Activated T-cell treated with anti-CD3 and anti-CD28 coated beads for 48 hours (primary cell): ENCODE measurements around the gene RNASE2.
"Not testable (repeated sequence)": the region's sequence is repeated elsewhere in the genome, so short reads cannot be mapped to it uniquely, and the experiment has no call there.

Source experiments
- DNase-seq: peaks from one replicate; pipeline ENCODE4 v3.0.0-alpha.2; 2020; ENCODE audit warnings: low read depth

Gene RNASE2

DNA sequence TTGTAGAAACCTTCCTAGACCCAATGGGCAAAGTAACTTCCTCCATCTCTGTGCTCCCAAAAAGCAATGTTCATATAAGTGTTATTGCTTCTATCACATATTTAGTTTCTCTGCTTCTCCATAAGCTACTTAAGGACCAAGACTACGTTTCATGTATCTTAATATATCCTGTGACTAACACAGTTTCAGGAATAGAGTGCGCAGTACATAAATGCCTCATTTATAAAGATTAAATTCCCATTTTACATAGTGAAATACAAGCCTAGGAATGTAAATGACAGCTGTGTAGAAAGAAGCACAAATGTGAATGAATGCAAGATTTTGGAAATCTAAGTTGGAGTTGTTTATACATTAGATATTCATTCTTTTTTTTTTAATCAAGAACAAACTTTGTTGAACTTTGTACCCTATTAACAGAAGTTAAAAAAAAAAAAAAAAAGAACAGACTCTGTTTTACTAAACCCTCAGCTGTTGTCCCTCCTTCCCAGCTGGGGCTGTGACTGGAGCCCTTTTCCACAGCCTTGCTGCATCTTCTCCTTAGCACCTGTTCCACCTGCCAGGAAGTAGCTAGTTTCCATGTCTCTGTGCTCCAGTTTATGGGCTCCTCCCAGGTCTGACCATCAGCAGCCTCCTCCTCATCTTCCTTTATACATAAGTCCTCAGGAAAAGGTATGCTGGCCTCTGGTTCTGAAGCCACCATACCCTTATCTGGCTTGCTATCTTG, 27.5 kb downstream of the RNASE2 start:
- no peak for DNase-seq

DNA sequence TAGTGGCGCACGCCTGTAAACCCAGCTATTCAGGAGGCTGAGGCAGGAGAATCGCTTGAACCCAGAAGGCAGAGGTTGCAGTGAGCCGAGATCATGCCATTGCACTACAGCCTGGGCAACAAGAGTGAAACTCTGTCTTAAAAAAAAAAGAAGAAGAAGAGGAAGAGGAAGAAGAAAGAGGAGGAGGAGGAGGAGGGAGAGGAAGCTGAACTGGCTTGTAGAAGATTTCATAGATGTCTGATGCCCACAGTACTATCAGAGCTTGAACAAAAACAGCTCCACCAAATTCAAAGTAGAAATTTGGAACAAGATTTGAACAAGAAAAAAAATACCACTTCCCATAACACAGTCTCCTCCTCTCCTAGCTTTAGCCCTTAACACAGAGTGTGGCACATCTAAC, 30.4 kb downstream of the RNASE2 start:
- not testable (repeated sequence) for DNase-seq

DNA sequence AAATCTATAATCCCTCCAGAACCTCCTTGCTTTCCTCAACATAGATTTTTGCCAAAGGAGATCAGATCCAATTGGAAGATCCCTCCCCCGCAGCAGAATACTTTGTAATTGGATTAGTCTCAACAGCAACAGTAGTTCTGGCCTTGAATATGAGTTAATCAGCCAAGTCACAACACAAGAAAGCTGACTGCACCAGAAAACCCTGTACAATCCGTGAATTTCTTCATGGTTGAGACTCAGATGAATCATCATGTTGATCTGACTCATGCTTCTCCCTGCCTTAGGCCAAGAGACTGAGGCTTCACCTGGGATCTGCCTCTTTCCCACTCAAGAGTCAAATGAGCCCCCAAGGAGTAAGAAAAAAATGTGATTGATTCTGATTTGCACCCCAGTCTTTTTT, 31.5 kb downstream of the RNASE2 start:
- DNase-seq, result no peak

DNA sequence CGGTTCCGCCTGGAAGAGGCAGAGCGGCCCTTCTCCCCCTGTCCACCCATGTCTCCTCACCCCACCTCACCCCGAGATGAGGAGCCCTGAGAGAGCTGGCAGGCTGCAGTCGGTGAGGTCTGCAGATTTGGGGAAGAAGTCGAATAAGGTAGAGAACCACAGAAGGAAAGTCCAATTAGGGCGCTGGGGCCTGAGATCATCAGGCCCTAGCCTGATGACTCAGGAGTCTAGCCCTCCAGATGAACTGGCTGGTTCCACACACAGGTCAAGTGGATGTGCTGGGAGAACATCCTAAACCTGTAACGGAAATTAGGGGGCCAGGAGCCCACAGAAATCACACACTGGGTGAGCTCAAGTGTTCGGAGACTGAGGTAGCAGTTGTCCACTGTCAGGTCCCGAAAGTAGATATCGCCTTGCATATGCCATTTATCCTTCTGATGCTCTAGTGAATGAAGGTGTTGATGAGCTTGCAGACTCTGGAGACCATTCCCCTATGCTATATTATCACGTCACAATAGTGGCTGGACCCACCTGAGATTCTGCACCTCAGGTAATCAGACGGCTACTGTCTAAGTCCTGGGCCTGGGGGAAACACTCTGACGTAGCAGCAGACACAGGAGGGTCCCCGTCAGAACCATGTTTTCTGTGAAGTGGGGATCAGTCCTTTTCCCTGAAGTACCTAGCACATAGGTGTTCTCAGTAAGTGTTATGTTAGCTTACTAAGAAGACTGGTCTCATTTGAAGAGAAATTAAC, 33.6 kb downstream of the RNASE2 start:
- no peak for DNase-seq

DNA sequence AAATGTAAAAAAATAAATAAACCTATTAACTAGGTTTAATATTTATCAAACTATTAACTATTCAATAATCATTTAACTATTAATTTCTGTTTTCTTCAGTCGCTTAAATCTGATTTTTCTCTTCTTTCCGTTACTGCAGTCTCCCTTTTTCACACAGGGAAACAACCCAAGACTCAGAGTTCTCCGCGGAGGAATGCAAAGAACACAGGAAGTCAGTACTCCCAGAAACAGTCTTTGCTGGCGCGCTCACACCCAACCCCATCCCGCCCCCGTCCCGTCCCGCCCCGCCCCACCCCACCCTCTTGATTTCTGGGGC, 34.1 kb downstream of the RNASE2 start:
- DNase-seq, result no peak

DNA sequence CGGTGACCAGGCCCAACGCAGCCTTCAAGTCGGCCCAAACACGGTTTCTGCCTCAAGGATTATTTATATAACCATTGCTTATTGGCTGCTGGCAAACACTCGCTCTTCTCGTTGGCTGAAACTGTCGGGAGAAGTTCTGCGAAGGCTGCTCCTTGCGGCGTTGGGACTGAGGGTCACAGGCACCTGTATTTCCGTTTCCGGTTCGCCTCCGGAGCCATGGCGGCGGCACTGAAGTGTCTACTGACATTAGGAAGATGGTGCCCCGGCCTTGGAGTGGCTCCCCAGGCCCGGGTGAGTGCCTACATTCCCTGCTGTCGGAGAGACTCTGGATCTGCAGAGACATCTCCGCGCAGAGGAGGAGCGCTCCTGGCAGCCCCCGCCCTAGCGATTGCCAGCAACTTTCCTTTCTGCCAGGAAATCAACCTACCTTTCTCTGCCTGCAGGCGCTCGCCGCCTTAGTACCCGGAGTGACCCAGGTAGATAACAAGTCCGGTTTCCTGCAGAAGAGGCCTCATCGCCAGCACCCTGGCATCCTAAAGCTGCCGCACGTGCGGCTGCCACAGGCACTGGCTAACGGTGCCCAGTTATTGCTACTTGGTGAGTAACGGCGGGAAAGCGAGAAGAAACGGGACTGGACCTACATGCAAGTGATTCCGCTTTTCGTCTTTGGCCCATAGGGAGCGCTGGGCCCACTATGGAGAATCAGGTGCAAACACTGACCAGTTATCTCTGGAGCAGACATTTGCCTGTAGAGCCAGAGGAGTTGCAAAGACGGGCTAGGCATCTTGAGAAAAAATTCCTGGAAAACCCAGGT, 34.7 kb downstream of the RNASE2 start, which contains the start of gene METTL17:
METTL17 (plus strand) TSS at position 194 of the 814 bp plus-strand sequence; CDS start at position 217, 23 bp downstream.
- DNase-seq, result peak; percentile 83

DNA sequence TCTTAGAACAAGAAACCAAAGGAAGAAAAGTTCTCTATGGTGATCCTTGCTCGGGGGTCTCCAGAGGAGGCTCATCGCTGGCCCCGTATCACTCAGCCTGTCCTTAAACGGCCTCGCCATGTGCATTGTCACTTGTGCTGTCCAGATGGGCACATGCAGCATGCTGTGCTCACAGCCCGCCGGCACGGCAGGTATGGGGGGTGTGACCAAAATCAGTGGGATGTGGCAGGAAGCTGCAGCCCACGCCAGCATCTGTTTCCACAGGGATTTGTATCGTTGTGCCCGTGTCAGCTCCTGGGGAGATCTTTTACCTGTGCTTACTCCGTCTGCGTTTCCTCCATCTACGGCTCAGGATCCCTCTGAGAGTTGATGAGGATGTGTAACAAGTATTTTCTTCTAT, 41.2 kb downstream of the RNASE2 start:
- no peak for DNase-seq

DNA sequence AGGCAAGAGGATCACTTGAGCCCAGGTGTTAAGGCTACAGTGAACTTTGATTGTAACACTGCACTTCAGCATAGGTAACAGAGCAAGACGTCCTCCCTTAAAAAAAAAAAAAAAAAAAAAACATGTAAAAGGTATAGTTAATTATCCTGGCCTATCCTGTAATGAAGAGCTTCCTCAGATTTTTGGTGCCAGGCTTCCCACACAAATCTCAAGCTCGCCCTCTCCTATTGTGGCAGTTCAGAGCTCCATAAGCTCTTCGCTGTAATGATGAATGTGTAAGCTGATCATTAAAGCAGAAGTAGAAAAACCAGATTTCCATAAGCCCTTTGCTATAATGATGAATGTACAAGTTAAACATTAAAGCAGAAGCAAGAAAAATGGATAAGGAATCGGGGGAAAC, 41.8 kb downstream of the RNASE2 start:
- no peak for DNase-seq

DNA sequence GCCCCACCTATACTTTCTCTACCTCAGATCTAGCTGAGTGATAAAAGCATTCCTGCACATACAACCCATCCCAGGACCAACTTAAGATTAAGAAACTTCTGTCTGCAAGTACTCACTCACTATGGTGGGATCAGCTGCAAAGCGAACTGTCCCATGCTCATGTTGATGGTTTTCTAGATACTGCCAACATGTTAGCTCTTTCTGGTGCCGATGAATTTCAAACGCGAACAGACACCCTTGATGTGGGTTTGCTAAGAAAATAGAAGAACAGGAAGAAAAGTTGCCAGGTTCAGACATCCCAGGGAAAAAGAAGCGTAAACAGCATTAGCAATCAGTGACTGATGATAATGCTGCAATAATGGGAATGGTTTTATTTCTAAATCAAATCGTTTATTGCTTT, 42.3 kb downstream of the RNASE2 start:
- no peak for DNase-seq

DNA sequence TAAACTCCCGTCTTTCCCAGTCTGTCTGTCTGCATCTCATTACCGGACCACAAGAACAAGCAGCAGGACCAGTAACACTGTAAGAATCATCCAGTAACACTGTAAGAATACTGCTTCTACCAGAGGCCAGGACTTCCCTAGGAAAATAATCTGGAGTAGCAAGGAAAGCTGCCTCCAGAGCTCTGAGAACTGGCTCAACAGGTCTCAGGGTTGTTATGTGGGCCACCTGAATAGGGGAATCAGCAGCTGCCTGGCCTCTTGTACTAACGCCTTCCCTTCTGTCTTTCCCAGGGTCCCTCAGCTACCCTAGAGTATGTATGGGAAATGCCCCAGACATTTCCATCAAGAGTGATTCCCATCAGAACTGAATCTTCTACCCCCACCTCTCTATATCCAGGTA, 42.9 kb downstream of the RNASE2 start:
- DNase-seq, result no peak

DNA sequence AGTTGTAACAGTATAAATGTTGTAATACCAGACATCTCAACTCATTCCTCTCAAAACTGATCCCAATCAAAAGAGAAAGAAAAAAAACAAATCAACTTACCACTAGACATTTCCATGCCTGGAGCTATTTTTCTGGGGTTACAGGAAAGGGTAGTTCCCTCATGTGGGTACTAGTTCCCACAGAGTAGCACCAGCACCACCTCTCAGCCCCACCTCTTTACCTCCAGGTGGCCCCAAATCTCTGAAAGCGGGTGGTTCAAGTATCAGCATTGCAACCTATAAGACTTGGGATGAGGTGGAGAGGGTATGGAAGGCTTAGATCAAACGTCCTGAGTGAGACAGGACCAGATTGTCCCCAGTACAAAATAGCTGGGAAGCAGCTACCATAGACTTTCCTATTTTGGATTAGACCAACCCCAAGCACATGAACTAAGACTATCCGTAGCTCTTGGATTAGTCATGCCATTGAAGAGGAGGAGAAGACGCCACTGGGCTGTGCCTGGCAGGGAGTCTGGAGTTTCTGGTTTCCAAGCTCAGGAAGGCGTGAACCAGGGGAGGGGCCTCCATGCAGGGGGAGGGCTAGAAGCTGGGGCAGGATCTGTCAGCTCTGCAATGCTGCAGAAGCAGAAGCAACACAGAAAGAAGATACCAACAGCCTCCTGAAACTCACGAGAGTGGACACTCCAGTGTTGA, 43.5 kb downstream of the RNASE2 start, which contains the start of gene SLC39A2:
SLC39A2 (plus strand) TSS at position 620 of the 693 bp plus-strand sequence. CDS start 154 bp downstream, outside the sequence.
- DNase-seq, result no peak

DNA sequence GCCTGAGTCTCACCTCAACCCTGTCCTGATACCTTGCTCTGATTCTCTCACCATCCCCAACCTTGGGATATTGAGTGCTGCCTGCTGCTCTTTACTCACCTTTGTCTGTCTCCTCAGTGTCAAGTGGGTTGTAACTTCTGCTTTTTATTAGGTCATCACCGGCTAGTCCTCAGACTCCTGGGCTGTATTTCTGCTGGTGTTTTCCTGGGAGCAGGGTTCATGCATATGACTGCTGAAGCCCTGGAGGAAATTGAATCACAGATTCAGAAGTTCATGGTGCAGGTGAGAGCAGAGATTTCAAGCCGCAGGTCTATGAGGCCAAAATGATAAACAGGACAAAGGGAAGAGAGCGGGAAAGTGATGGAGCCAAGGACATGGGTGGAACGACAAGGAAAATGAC, 44.3 kb downstream of the RNASE2 start:
- no peak for DNase-seq

DNA sequence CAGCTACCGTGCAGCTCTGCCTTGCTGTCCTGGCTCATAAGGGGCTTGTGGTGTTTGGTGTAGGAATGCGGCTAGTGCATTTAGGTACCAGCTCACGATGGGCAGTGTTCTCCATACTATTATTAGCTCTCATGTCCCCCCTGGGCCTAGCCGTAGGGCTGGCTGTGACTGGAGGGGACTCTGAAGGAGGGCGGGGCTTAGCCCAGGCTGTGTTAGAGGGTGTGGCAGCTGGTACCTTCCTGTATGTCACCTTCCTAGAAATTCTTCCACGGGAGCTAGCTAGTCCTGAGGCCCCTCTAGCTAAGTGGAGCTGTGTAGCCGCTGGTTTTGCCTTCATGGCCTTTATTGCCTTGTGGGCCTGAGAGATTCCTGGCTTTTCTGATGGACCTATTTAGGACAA, 45.9 kb downstream of the RNASE2 start:
- no peak for DNase-seq

DNA sequence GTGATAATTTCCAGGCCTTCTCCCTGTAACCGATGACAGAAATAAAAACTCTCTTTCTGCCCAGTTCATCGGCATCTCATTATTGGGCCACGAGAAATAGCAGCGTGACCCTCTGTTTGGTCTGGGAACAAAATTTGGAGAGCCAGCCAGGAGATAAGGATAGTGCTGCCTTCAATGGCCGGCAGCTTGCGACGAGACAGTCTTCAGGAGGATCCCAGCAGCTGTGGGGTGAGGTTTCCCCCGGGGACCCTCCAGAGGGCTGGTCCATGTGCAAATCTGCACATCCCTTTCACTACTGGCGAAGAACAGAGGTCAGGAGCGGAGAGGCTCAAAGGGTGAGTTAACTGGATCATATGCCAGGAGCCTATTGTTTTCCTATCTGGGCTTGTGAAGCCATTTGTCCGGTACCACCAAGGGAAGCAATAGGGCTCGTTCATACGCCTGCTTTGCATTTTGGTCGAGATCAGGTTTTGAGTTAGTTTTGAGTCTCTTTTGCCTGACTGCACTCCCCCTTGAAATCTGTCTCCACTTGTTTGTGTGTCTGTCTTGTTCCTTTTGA, 48.6 kb downstream of the RNASE2 start:
- no peak for DNase-seq
